Frontal cortex (tissue), 4 donors: ENCODE measurements around the gene C2orf76. TPM values are rescaled to one million over a fixed set of nuclear protein-coding genes. Genes with fewer than 3 reads are reported as not detected.
"Not testable (repeated sequence)": the region's sequence is repeated elsewhere in the genome, so short reads cannot be mapped to it uniquely, and the experiment has no call there.

Experiments used
- DNase-seq, 2 donors: peaks; one replicate each; pipeline ENCODE4 v3.0.0; 2012; ENCODE audit warnings: low spot score in 2 of 2
- FAIRE-seq: peaks from 2 replicates; lab custom pipeline; 2012; peaks lifted over from hg19 to GRCh38; lab: Jason Lieb, UNC
- total RNA-seq: library from RNA; depleted of rRNA; stranded (reverse); fragments of >200 nt; gene quantifications from one replicate; pipeline ENCODE4 v1.2.3, GENCODE V29; 2014
- donor health status: control.
- donor health status: control.
- donor health status: control.

Gene C2orf76
- 11.0 TPM for total RNA-seq

- DNase-seq, result peak; percentile 91 to 97
- FAIRE-seq, result no peak
Measured at GRCh38 chr2:119366649-119367471, at the start of gene C2orf76, which contains the start of gene DBI. C2orf76 (minus strand) TSS chr2:119366834; CDS start chr2:119339959, 26,875 bp downstream. DBI (plus strand) TSS chr2:119366977; CDS start chr2:119367052, 75 bp downstream.

- no peak for FAIRE-seq
- DNase-seq, result no peak
Measured at GRCh38 chr2:119415630-119416029, 49.0 kb upstream of the C2orf76 start.

GRCh38 chr2:119414894-119415293, 48.3 kb upstream of the C2orf76 start:
- no peak for DNase-seq
- no peak for FAIRE-seq

GRCh38 chr2:119409506-119409905, 42.9 kb upstream of the C2orf76 start:
- DNase-seq (no peak), FAIRE-seq (no peak)

GRCh38 chr2:119408221-119408619, 41.6 kb upstream of the C2orf76 start:
- no peak for FAIRE-seq
- no peak for DNase-seq

- peak; percentile 49 for FAIRE-seq
- DNase-seq, result peak in 1 of 2 donors; percentile 72
Measured at GRCh38 chr2:119407430-119408220, 41.0 kb upstream of the C2orf76 start.

GRCh38 chr2:119405151-119405550, 38.5 kb upstream of the C2orf76 start:
- no peak for DNase-seq
- no peak for FAIRE-seq

- FAIRE-seq, DNase-seq: not testable (repeated sequence)
Measured at GRCh38 chr2:119403618-119404017, 37.0 kb upstream of the C2orf76 start.

- DNase-seq (no peak), FAIRE-seq (no peak)
Measured at GRCh38 chr2:119402645-119403560, 36.3 kb upstream of the C2orf76 start.

GRCh38 chr2:119402106-119402505, 35.5 kb upstream of the C2orf76 start:
- DNase-seq, result no peak
- no peak for FAIRE-seq

- no peak for FAIRE-seq
- no peak for DNase-seq
Measured at GRCh38 chr2:119397196-119397595, 30.6 kb upstream of the C2orf76 start.

GRCh38 chr2:119393971-119394748, 27.5 kb upstream of the C2orf76 start:
- FAIRE-seq (no peak), DNase-seq (no peak)

- DNase-seq (no peak), FAIRE-seq (no peak)
Measured at GRCh38 chr2:119389615-119390306, 23.1 kb upstream of the C2orf76 start.

- DNase-seq (peak in 1 of 2 donors; percentile 45), FAIRE-seq (no peak)
Measured at GRCh38 chr2:119387381-119388129, 20.9 kb upstream of the C2orf76 start.

- DNase-seq, result no peak
- no peak for FAIRE-seq
Measured at GRCh38 chr2:119385466-119385865, 18.8 kb upstream of the C2orf76 start.

GRCh38 chr2:119384971-119385370, 18.3 kb upstream of the C2orf76 start:
- FAIRE-seq, result no peak
- DNase-seq, result no peak

- FAIRE-seq (no peak), DNase-seq (no peak)
Measured at GRCh38 chr2:119383410-119384140, 16.9 kb upstream of the C2orf76 start.
